ENCODE measurements around the gene ETV7. TPM values are rescaled to one million over a fixed set of nuclear protein-coding genes. Genes with fewer than 3 reads are reported as not detected.
"Not testable (repeated sequence)": the region's sequence is repeated elsewhere in the genome, so short reads cannot be mapped to it uniquely, and the experiment has no call there.

ETV7 gene
- total RNA-seq, 2 experiments from 2014 or later: 2.8 to 3.1 TPM

DNA sequence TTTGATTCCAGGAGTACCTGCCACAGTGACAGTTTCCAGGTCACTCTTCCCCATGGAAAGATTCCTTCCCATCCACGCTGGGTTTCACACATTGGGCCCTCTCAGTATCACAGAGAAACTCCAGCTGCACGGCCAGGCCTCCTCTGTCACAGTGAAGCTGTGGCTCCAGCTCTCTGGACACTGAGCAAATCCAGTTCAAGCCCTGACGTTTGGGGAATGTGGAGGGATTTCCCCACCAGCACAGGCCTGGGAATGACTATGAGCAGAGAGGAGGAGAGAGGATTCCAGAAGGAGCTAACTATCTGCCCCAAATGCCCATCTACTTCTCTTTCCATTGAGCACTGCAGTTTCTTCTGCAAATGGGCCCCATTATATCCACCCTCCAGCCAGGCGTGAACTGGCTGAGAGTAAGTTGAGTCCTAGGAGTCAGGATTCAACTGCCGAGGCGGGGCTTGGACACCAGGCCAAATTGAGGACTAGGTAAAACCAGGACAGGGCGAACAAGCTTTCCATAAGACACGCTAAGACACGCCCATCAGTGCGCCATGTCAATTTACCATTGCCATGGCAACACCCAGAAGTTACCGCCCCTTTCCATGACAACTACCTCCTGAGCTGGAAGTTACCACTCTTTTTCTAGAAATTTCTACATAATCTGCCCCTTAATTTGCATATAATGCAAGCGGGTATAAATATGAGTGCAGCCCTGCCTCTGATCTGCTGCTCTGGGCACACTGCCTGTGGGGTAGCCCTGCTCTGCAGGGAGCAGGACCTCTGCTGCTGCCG, 41.6 kb downstream of the ETV7 start:
- peaks cover under 1% of the 10 kb centered on the region for H3K4me1 Mint-ChIP-seq
- H3K27ac Mint-ChIP-seq: no peak overlapping the region
- peaks cover 2% of the 10 kb centered on the region for H3K27me3 Mint-ChIP-seq
- no peaks in the 10 kb centered on the region for H3K9me3 Mint-ChIP-seq
- no peak overlapping the region for H3K4me3 Mint-ChIP-seq
- H3K36me3 Mint-ChIP-seq: no peaks in the 10 kb centered on the region
- no peak for DNase-seq

DNA sequence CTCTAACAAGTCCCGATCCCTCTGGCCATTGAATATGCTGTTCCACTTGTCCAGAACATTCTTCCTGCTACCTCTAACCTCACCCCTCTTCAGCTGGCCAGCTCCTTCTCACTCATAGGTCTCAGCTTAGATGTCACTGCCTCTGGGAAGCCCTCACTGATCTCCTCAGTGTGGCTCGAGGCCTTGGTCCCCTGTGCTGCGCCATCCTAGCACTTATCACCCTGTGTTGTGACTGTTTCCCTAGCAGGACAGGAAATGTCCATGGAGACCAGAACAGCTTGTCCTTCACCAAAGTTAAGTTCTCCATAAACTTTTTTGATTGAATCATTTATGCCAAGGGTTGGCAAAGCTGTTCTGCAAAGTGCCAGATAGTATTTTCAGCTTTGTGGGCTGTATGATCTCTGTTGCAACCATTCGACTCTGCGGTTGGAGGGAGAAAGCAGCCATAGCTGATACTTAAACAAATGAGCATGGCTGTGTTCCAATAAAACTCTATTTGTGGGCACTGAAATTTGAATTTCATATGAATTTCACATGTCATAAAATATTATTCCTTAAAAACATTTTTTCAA, 44.3 kb downstream of the ETV7 start:
- no peaks in the 10 kb centered on the region for H3K36me3 Mint-ChIP-seq
- H3K4me1 Mint-ChIP-seq: peaks cover 5% of the 10 kb centered on the region
- H3K27ac Mint-ChIP-seq: no peak overlapping the region
- no peak for DNase-seq
- no peak overlapping the region for H3K4me3 Mint-ChIP-seq
- H3K9me3 Mint-ChIP-seq: no peaks in the 10 kb centered on the region
- peaks cover 23% of the 10 kb centered on the region for H3K27me3 Mint-ChIP-seq

DNA sequence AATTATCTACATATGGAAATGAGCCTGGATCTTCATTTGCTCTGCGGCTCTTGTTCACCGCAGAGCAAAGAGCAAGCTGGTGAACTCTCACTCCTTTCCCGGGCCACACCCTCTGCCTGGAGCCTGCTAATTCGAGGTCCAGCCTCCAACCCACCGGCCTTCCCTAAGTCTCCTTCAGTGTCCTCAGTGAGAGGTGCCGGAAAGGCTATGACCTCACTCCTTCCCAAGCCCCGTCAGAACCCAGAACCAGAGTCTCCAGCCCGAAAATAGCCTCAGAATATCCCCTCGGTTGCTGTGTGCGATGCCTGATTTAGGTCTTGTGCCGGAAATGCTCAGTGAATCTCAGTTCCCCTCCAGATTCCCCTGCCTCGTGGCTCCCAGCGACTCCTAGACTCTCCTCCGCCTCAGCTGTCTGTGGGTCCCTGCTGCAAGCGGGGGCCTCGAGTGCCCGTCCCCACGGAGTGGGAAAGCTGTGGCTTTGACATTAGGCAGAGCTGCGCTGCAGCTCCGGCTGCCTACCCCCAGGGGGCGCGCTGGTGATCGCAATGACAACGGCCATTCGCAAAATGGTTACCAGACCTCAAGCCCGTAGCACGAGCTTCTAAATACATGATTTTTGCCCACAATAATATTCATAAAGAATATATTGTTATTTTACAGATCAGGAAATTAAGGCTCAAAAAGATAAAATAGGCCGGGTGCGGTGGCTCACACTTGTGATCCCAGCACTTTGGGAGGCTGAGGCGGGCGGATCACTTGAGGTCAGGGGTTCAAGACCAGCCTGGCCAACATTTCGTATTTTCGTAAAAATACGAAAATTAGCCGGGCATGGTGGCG, 46.6 kb downstream of the ETV7 start:
- Mint-ChIP-seq H3K9me3 (no peaks in the 10 kb centered on the region), H3K27ac (no peak overlapping the region), H3K4me3 (peak overlapping the region; percentile 32), H3K36me3 (no peaks in the 10 kb centered on the region), H3K27me3 (peaks cover 23% of the 10 kb centered on the region), H3K4me1 (peaks cover 14% of the 10 kb centered on the region)
- peak; percentile 69 for DNase-seq

DNA sequence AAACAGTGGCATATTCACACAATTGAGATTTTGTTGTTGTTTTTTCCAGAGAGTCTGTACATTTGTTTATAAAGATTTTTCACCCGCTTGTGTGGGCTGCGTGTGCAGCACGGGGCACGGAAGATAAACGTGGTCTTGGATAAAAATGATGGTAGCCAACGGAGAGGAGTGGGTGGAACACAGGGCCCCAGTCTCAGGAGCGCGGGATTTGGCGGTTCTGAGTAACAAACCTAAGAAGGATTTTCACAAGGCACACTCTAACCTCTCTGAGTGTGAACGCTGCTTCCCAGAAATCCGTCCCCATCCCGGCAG, 47.2 kb downstream of the ETV7 start:
- Mint-ChIP-seq H3K36me3 (no peaks in the 10 kb centered on the region), H3K4me1 (peaks cover 14% of the 10 kb centered on the region), H3K27me3 (peaks cover 29% of the 10 kb centered on the region), H3K27ac (no peak overlapping the region), H3K4me3 (no peak overlapping the region), H3K9me3 (no peaks in the 10 kb centered on the region)
- DNase-seq: no peak

DNA sequence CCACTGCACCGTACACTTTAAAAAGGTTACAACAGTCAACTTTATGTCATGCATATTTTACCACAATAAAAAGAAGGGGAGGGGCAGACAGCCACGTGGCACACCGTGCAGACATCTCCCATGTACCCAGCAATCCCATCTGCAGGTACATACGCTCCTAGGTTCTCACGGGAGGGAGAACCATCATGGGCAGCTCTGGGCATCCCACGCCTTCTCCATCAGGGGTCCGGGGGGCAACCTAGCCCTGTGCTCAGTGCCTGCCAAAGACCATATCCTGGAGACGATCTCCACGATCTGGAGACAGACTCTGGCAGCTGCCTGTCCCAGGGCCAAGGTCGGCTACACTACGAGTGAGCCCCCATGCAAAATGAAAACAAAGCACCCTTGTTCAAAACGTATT, 48.3 kb downstream of the ETV7 start:
- DNase-seq: no peak
- H3K4me1 Mint-ChIP-seq: peaks cover 14% of the 10 kb centered on the region
- no peaks in the 10 kb centered on the region for H3K9me3 Mint-ChIP-seq
- peaks cover 40% of the 10 kb centered on the region for H3K27me3 Mint-ChIP-seq
- no peaks in the 10 kb centered on the region for H3K36me3 Mint-ChIP-seq
- no peak overlapping the region for H3K27ac Mint-ChIP-seq
- H3K4me3 Mint-ChIP-seq: no peak overlapping the region

DNA sequence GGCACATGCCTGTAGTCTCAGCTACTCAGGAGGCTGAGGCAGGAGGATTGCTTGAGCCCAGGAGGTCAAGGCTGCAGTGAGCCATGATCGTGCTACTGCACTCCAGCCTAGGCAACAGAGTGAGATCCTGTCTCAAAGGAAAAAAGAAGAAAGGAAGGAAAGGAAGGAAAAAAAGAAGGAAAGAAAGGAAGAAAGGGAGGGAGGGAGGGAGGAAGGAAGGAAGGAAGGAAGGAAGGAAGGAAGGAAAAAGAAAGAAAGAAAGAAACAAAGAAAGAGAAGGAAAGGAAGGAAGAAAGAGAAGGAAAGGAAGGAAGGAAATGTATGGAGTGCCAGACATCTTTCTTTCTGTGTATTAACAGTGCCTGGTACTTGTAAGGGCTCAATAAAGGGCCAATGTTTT, 49.2 kb downstream of the ETV7 start:
- Mint-ChIP-seq H3K4me1 (peaks cover 14% of the 10 kb centered on the region), H3K27me3 (peaks cover 47% of the 10 kb centered on the region)
- not testable (repeated sequence) for H3K9me3 Mint-ChIP-seq, H3K36me3 Mint-ChIP-seq, H3K27ac Mint-ChIP-seq, DNase-seq, H3K4me3 Mint-ChIP-seq

DNA sequence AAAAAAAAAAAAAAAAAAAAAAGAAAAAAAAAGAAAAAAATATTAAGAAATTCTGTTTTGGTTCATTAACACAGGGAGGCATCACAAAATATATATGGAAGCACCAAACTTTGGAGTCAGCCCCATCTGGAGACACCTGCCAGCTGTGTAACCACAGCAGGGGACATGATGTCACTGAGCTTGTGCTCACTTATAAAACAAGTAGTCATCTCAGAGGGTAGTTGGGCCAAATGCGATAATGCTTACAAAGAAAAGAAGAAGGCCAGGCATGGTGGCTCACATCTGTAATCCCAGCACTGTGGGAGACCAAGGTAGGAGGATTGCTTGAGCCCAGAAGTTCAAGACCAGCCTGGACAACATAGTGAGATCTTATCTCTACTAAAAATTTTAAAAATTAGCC, 49.7 kb downstream of the ETV7 start:
- DNase-seq: no peak
- no peaks in the 10 kb centered on the region for H3K9me3 Mint-ChIP-seq
- H3K4me1 Mint-ChIP-seq: peaks cover 14% of the 10 kb centered on the region
- no peaks in the 10 kb centered on the region for H3K36me3 Mint-ChIP-seq
- H3K27me3 Mint-ChIP-seq: peaks cover 50% of the 10 kb centered on the region
- no peak overlapping the region for H3K27ac Mint-ChIP-seq
- no peak overlapping the region for H3K4me3 Mint-ChIP-seq

DNA sequence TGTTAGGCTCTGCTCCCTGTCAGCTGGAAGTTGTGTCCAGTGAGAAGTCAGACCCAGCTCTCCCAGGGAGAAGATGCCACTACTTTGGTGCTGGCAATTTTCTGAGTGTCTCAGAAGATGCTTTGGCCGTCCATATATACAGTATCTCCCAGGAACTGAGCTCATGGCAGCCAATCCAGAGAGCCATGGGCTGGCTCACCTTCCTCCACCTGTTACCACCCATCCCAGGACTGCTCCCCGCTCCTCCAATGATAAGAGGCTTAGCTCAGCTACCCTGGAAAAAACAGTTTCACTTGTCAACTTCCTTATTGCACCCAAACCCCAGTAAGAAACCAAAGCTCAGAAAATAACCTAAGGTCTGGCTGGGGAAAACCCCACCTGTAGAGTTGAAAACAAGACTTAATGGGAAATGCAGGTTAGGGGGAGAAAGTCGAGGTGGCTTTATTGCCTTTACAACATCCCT, 50.7 kb downstream of the ETV7 start, which contains the start of gene BNIP5:
Gene BNIP5, minus strand, starts transcription at position 110 of the 463 bp plus-strand sequence. CDS start 6,198 bp downstream, outside the sequence.
- peaks cover 14% of the 10 kb centered on the region for H3K4me1 Mint-ChIP-seq
- H3K27me3 Mint-ChIP-seq: peaks cover 50% of the 10 kb centered on the region
- H3K27ac Mint-ChIP-seq: no peak within 1 kb of the TSS
- H3K4me3 Mint-ChIP-seq: no peak within 1 kb of the TSS
- H3K36me3 Mint-ChIP-seq: no peaks in the 10 kb centered on the region
- no peaks in the 10 kb centered on the region for H3K9me3 Mint-ChIP-seq
- DNase-seq: no peak

DNA sequence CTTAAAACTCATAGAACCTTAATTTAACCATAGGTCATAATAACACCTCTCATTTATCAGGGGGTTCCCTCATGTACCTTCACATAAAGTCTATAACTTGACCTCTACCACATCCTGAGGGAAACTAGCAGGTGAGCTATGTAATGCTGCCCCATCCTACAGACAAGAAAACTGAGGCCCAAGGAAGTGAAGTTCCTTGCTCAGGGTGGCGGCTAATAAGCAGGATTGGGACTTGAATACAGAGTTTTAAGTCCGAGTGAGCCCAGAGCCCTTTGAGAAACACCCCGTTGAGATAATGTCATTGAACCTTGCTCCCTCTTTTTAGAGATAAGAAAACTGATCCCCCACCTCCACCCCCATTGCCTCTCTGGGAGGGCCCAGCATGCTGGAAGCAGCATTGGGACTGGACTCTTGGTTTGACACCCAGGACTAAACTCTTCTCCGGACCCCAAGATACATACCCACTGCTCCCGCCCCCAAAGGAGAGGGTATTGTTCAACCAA, 51.2 kb downstream of the ETV7 start:
- Mint-ChIP-seq H3K27me3 (peaks cover 50% of the 10 kb centered on the region), H3K4me3 (no peak overlapping the region), H3K27ac (no peak overlapping the region), H3K4me1 (peaks cover 14% of the 10 kb centered on the region), H3K36me3 (no peaks in the 10 kb centered on the region), H3K9me3 (no peaks in the 10 kb centered on the region)
- no peak for DNase-seq

DNA sequence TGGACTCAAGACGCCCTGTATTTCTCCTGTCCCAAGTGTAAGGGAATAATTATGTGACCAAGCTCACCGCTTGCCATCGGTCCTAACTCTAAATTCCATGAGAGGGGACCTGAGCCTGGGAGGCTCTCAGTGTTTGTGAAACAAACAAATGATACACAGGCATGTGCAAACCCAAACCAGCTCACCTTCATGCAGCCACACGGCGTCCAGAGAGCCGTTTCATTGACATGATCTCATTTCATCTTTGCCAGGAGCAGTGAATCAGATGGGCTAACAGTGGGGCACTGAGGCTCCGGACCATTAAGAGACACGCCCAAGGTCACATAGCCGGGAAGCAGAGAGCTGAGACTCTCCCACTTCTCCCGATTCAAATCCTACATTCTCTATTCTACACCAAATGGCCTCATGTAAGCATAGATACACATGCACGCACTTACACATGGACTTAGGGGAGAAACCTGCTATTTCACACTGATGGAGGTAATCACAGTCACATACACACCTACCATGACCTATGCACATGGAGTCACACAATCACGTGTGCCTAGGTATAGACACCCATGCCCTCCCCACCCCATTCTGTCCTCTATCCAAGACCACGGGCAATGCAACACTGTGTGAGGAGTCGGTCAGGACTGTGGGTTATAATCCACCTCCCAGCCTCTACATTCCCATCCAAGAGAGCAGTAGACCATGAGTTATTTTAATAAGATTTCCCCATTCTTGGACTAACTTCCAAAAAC, 51.8 kb downstream of the ETV7 start:
- peaks cover 46% of the 10 kb centered on the region for H3K27me3 Mint-ChIP-seq
- no peaks in the 10 kb centered on the region for H3K9me3 Mint-ChIP-seq
- peaks cover 11% of the 10 kb centered on the region for H3K4me1 Mint-ChIP-seq
- DNase-seq: no peak
- H3K4me3 Mint-ChIP-seq: no peak overlapping the region
- no peak overlapping the region for H3K27ac Mint-ChIP-seq
- no peaks in the 10 kb centered on the region for H3K36me3 Mint-ChIP-seq

DNA sequence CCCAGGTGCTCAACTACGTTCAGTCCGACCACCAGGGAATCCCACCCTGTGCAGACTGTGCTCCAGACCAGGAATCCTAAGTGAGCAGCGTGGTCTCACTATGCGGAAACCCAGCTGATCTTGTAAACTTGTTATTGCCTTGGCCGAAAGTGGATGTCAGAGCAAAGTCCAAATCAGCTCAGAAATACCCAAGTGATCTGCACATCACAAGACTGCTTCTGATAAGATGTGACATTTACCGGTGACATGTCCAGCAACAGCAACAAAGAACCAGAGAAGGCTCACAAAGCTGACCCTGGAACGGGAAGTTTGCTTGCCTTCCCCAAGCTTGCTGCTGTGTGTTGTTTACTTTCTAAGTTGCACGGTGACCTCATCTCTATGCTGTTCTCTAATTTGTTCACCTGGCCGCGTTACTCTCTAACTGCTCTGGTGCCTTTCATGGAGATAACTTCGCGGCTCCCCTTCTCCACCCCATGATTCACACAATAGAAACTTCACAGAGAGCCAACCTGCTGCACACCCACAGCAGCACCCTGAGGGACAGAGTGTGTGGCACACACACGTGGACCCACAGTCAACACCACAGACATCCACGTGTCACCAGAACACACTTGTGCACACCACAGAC, 52.5 kb downstream of the ETV7 start:
- no peak overlapping the region for H3K4me3 Mint-ChIP-seq
- no peak overlapping the region for H3K27ac Mint-ChIP-seq
- no peaks in the 10 kb centered on the region for H3K36me3 Mint-ChIP-seq
- H3K27me3 Mint-ChIP-seq: peaks cover 39% of the 10 kb centered on the region
- no peaks in the 10 kb centered on the region for H3K9me3 Mint-ChIP-seq
- H3K4me1 Mint-ChIP-seq: peaks cover 9% of the 10 kb centered on the region
- DNase-seq: no peak

DNA sequence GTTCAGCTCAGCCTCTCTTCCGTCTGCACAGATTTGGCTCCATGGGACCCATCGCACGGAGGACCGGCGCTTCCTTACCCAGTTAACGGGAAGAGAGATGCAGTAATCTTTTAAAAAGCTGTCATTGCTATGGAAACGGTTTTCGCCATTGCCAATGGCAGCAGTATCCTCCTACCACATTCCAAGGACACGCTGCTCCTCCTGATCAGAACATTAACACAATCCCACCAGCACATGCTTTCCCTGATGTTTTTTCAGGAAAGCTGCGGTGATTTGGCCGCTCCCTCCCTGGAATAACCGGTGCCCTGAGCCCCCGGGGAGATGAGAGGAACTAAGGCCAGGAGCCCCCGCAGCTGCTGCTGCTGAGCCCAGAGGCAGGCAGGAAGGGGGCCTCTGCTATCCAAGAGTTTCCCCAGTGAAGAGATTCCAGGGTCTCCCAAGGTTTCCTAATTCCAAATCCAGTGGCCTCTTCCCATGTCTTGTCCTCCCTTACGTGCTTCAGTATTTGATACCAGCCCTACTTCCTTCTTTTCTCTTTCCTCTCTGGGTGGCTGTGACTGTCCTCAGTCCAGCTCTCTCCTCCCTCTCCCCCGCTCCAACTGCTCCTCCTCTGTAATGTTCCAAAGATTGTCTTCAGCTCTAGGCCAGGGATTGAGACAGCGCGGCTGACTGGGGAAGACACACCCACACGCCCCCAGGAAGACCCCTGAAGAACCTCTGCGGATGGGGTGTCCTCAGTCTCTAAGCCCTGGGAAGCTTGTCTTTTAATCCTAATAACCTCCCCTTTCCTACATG, 53.3 kb downstream of the ETV7 start:
- Mint-ChIP-seq H3K4me1 (peaks cover 9% of the 10 kb centered on the region), H3K36me3 (no peaks in the 10 kb centered on the region), H3K9me3 (no peaks in the 10 kb centered on the region), H3K4me3 (no peak overlapping the region), H3K27ac (no peak overlapping the region), H3K27me3 (peaks cover 33% of the 10 kb centered on the region)
- DNase-seq: no peak

DNA sequence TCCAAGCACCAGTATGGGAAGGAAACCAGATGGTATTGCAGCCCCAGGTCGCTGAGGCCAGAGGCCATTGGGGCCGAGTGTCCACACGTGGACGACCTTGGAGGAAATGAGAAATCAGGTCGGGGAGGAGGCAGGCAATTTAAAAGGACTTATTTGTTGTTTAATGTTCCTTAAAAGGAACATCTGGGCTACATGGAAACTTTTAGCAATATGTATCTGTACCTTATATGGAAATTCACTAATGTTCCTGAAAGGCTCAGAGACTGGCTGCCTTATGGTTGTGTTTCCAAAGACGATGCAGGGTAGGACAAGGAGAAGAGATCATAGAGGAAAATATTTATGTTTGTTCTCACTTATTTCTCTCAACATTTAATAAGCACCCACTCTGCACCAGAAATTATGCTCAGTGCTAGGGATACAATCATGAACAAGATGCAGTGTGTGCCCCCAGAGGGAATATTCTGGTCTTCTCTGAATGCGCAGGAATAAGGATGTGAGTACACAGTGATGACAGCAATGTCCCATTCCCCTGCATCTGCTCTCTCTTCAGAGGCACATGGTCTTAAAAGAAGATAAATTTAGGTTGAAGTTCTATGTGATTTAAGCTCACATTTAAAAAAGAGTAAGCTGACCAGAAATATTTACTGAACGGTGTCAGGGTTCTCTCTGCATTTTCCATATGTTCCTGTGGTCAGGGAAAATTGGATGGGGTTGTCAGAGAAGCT, 54.1 kb downstream of the ETV7 start:
- no peaks in the 10 kb centered on the region for H3K9me3 Mint-ChIP-seq
- no peak for DNase-seq
- peaks cover 9% of the 10 kb centered on the region for H3K4me1 Mint-ChIP-seq
- no peak overlapping the region for H3K27ac Mint-ChIP-seq
- no peaks in the 10 kb centered on the region for H3K36me3 Mint-ChIP-seq
- no peak overlapping the region for H3K4me3 Mint-ChIP-seq
- peaks cover 28% of the 10 kb centered on the region for H3K27me3 Mint-ChIP-seq
